K562 (cell line): ENCODE data around the gene BMP10. TPM values are rescaled to one million over a fixed set of nuclear protein-coding genes. Genes with fewer than 3 reads are reported as not detected.

Source experiments
- ATF7 ChIP-seq: fragments of 450-650 bp; IDR thresholded peaks from 2 replicates; pipeline ENCODE4 v1.7.1; 2014; ENCODE audit warnings: mild to moderate bottlenecking, moderate library complexity
- CHD4 ChIP-seq: fragments of 200-600 bp; sonication (generic); IDR thresholded peaks from 3 replicates; pipeline ENCODE4 v1.6.1; 2012; ENCODE audit warnings: low read depth, mild to moderate bottlenecking, mixed read lengths, low read length, inconsistent platforms; ENCODE audit not compliant: insufficient read depth, insufficient replicate concordance, poor library complexity, severe bottlenecking
- ELK3 ChIP-seq: fragments of 450-650 bp; formaldehyde crosslinking; IDR thresholded peaks from 2 replicates; pipeline ENCODE4 v1.4.0; 2020; ENCODE audit warnings: mild to moderate bottlenecking
- ESRRA ChIP-seq: fragments of 450-650 bp; IDR thresholded peaks from 2 replicates; pipeline ENCODE4 v1.6.1; 2014; ENCODE audit warnings: low read depth, mild to moderate bottlenecking, moderate library complexity, borderline replicate concordance
- IFI16 ChIP-seq: fragments of 250-450 bp; sonication (Bioruptor Pico); IDR thresholded peaks from 2 replicates; pipeline ENCODE4 v2.1.2; 2022; ENCODE audit warnings: mild to moderate bottlenecking, inconsistent platforms
- JUN ChIP-seq, 2 experiments: sonication (generic) in 1 of 2; formaldehyde crosslinking in 1 of 2; IDR thresholded peaks; 2 replicates each; pipeline versions ENCODE4 v1.6.1 to v1.8.0; 2012 to 2022; ENCODE audit warnings: borderline replicate concordance in 2 of 2, mild to moderate bottlenecking in 2 of 2, improper control_type of control experiment in 1 of 2, low read depth in 1 of 2, low read length in 1 of 2, missing genetic modification reagents in 1 of 2
- NCOA2 ChIP-seq, 2 experiments: fragments of 450-650 bp; IDR thresholded peaks; 2 replicates each; pipeline ENCODE4 v1.6.1; 2018; ENCODE audit warnings: mild to moderate bottlenecking in 2 of 2, moderate library complexity in 1 of 2; ENCODE audit not compliant: partially characterized antibody in 2 of 2
- NR2C1 ChIP-seq, 2 experiments: fragments of 450-650 bp; IDR thresholded peaks; 2 replicates each; pipeline ENCODE4 v1.6.1; 2017; ENCODE audit warnings: mild to moderate bottlenecking in 2 of 2, antibody characterized with exemption in 1 of 2, inconsistent platforms in 1 of 2, missing compliant biosample characterization in 1 of 2, missing genetic modification characterization in 1 of 2
- PHB2 ChIP-seq: fragments of 450-650 bp; IDR thresholded peaks from 2 replicates; pipeline ENCODE4 v1.6.1; 2017; ENCODE audit warnings: low read depth
- SMAD4 ChIP-seq: fragments of 250-450 bp; sonication (Bioruptor Pico); conservative IDR thresholded peaks from 2 replicates; pipeline ENCODE4 v1.8.0; 2021; ENCODE audit warnings: inconsistent platforms, mild to moderate bottlenecking, moderate library complexity
- SMARCE1 ChIP-seq: fragments of 450-650 bp; IDR thresholded peaks from 2 replicates; pipeline ENCODE4 v1.7.1; 2016; ENCODE audit warnings: mild to moderate bottlenecking
- SRF ChIP-seq, 2 experiments: fragments of 250-450, 450-650 bp in 1 of 2; sonication (Bioruptor Pico) in 1 of 2; sonication (generic) in 1 of 2; formaldehyde crosslinking; IDR thresholded peaks; 2 replicates each; pipeline versions ENCODE4 v1.5.0 to v1.5.1; 2020 to 2022; ENCODE audit warnings: mild to moderate bottlenecking in 1 of 2, missing genetic modification reagents in 1 of 2
- TAF1 ChIP-seq: IDR thresholded peaks from 2 replicates; pipeline ENCODE4 v1.6.1; 2011; ENCODE audit warnings: mild to moderate bottlenecking, low read length, moderate library complexity; ENCODE audit not compliant: insufficient read depth, control insufficient read depth, severe bottlenecking; ENCODE audit errors: extremely low read depth
- TFAP4 ChIP-seq: sonication (generic); formaldehyde crosslinking; IDR thresholded peaks from 2 replicates; pipeline ENCODE4 v1.8.0; 2022; ENCODE audit warnings: missing genetic modification reagents, mild to moderate bottlenecking, moderate library complexity, borderline replicate concordance
- ZBTB34 ChIP-seq: fragments of 250-450 bp; sonication (Bioruptor Pico); IDR thresholded peaks from 2 replicates; pipeline ENCODE4 v1.8.0; 2021; ENCODE audit warnings: mild to moderate bottlenecking, moderate library complexity
- ZEB2 ChIP-seq: fragments of 450-650 bp; IDR thresholded peaks from 2 replicates; pipeline ENCODE4 v1.6.1; 2016
- ZNF324 ChIP-seq: fragments of 250-450 bp; sonication (Bioruptor Pico); IDR thresholded peaks from 2 replicates; pipeline ENCODE4 v1.4.0; 2020; ENCODE audit warnings: mild to moderate bottlenecking
- ZNF76 ChIP-seq: fragments of 250-450 bp; sonication (Bioruptor Pico); IDR thresholded peaks from 2 replicates; pipeline ENCODE4 v1.4.0; 2020; ENCODE audit warnings: mild to moderate bottlenecking, moderate library complexity, borderline replicate concordance
- polyA plus RNA-seq, 8 experiments: library from polyadenylated mRNA; depleted of rRNA in 4 of 8; stranded (reverse) in 5 of 8; unstranded in 3 of 8; fragments of >200 nt; fragmentation: Nextera tagmentation in 2 of 8; fragmentation: Illumina TruSeq in 1 of 8; extraction: Ambion mirVana in 2 of 8; extraction: Trizol in 1 of 8; gene quantifications; 2 replicates each; pipeline versions ENCODE4 v1.2.1 to v1.2.3, GENCODE V29; 2011 to 2014; ENCODE audit warnings: inconsistent platforms in 1 of 8, missing spikeins in 1 of 8
- total RNA-seq, 7 experiments: library from RNA; depleted of rRNA in 6 of 7; stranded (reverse); fragments of >200 nt in 6 of 7; fragmentation: Illumina TruSeq in 2 of 7; extraction: Trizol in 2 of 7; gene quantifications; 2 replicates each; pipeline versions ENCODE4 v1.2.1 to v1.2.3, GENCODE V29; 2011 to 2021; ENCODE audit warnings: low replicate concordance in 1 of 7

The BMP10 gene
- total and polyA plus RNA-seq, 9 of the 15 experiments (the other 6 are each of a cell fraction or from before 2014, with no cell fraction given): 0.11 to 0.91 (median 0.43) TPM

- TF ChIP-seq PHB2 (no peak), ESRRA (no peak), IFI16 (CRISPR knock-in tag) (no peak), TFAP4 (CRISPR knock-in tag) (no peak), SRF (CRISPR knock-in tag; IDR thresholded peaks at IDR 0.05) (no peak), NR2C1 (IDR thresholded peaks at IDR 0.05) (no peak), NR2C1 (tag; IDR thresholded peaks at IDR 0.05) (0 out of 2 replicates have a peak, but pooled peaks have one; percentile 21), NCOA2 (IDR thresholded peaks at IDR 0.05; ENCODE audit: partially characterized antibody in 2 of 2) (no peak), ATF7 (no peak), SMAD4 (peak; percentile 49; the same call in 1 of the 2 replicates), ZBTB34 (CRISPR knock-in tag) (no peak), CHD4 (no peak), TAF1 (no peak), ELK3 (CRISPR knock-in tag) (no peak), JUN (IDR thresholded peaks at IDR 0.05; ENCODE audit: borderline replicate concordance, low read depth, low read length) (no peak), JUN (CRISPR knock-in tag; IDR thresholded peaks at IDR 0.05; ENCODE audit: borderline replicate concordance) (no peak), ZNF324 (CRISPR knock-in tag) (no peak), SMARCE1 (no peak), ZNF76 (CRISPR knock-in tag) (no peak), ZEB2 (0 out of 2 replicates have a peak, but pooled peaks have one; percentile 17)
Measured at GRCh38 chr2:68839260-68839833, 31.9 kb downstream of the BMP10 start (continued).
